ENCODE results near the gene ELP1. TPM values are rescaled to one million over a fixed set of nuclear protein-coding genes. Genes with fewer than 3 reads are reported as not detected.

ELP1 gene
- total RNA-seq, 1 donor from 2014 or later, result 32.7 TPM

GRCh38 chr9:108837530-108837929 is 96.4 kb downstream of the ELP1 start:
- intact Hi-C loops (cut with micrococcal nuclease), result no loop called here
- Mint-ChIP-seq H3K36me3 (ENCODE audit: low read depth) (no peaks in the 10 kb centered on the region), H3K27me3 (ENCODE audit: low read depth) (no peaks in the 10 kb centered on the region), H3K27ac (no peak overlapping the region), H3K4me1 (ENCODE audit: low read depth) (peaks cover 10% of the 10 kb centered on the region), H3K9me3 (no peaks in the 10 kb centered on the region), H3K4me3 (ENCODE audit: low read depth) (no peak overlapping the region)
- no peak for DNase-seq (ENCODE audit: low spot score)

- H3K9me3 Mint-ChIP-seq, result no peaks in the 10 kb centered on the region
- intact Hi-C loops (cut with micrococcal nuclease), result no loop called here
Measured at GRCh38 chr9:108836781-108837180, 97.1 kb downstream of the ELP1 start.

GRCh38 chr9:108836319-108836718 is 97.6 kb downstream of the ELP1 start:
- intact Hi-C loops (cut with micrococcal nuclease), result no loop called here
- Mint-ChIP-seq H3K27ac (no peak overlapping the region), H3K36me3 (ENCODE audit: low read depth) (no peaks in the 10 kb centered on the region), H3K4me1 (ENCODE audit: low read depth) (peaks cover 6% of the 10 kb centered on the region), H3K9me3 (no peaks in the 10 kb centered on the region), H3K27me3 (ENCODE audit: low read depth) (no peaks in the 10 kb centered on the region), H3K4me3 (ENCODE audit: low read depth) (no peak overlapping the region)
- DNase-seq (ENCODE audit: low spot score), result no peak

More at GRCh38 chr9:108836781-108837180, 97.1 kb downstream of the ELP1 start:
- no peaks in the 10 kb centered on the region for H3K27me3 Mint-ChIP-seq (ENCODE audit: low read depth)
- no peak for DNase-seq (ENCODE audit: low spot score)
- no peak overlapping the region for H3K27ac Mint-ChIP-seq
- no peaks in the 10 kb centered on the region for H3K36me3 Mint-ChIP-seq (ENCODE audit: low read depth)
- no peak overlapping the region for H3K4me3 Mint-ChIP-seq (ENCODE audit: low read depth)
- peaks cover 6% of the 10 kb centered on the region for H3K4me1 Mint-ChIP-seq (ENCODE audit: low read depth)

GRCh38 chr9:108835831-108836230 is 98.1 kb downstream of the ELP1 start:
- H3K9me3 Mint-ChIP-seq, result no peaks in the 10 kb centered on the region
- H3K27ac Mint-ChIP-seq, result no peak overlapping the region
- DNase-seq (ENCODE audit: low spot score), result no peak
- intact Hi-C loops (cut with micrococcal nuclease), result no loop called here
- peaks cover 6% of the 10 kb centered on the region for H3K4me1 Mint-ChIP-seq (ENCODE audit: low read depth)
- no peak overlapping the region for H3K4me3 Mint-ChIP-seq (ENCODE audit: low read depth)
- H3K27me3 Mint-ChIP-seq (ENCODE audit: low read depth), result no peaks in the 10 kb centered on the region
- no peaks in the 10 kb centered on the region for H3K36me3 Mint-ChIP-seq (ENCODE audit: low read depth)

- no peak for DNase-seq (ENCODE audit: low spot score)
- Mint-ChIP-seq H3K36me3 (ENCODE audit: low read depth) (no peaks in the 10 kb centered on the region), H3K4me3 (ENCODE audit: low read depth) (no peak overlapping the region), H3K4me1 (ENCODE audit: low read depth) (peaks cover 6% of the 10 kb centered on the region), H3K27ac (no peak overlapping the region), H3K27me3 (ENCODE audit: low read depth) (no peaks in the 10 kb centered on the region), H3K9me3 (no peaks in the 10 kb centered on the region)
- intact Hi-C loops (cut with micrococcal nuclease), result no loop called here
Measured at GRCh38 chr9:108834959-108835665, 98.8 kb downstream of the ELP1 start.

GRCh38 chr9:108832179-108832500 is 101.8 kb downstream of the ELP1 start:
- no peaks in the 10 kb centered on the region for H3K27me3 Mint-ChIP-seq (ENCODE audit: low read depth)
- no peaks in the 10 kb centered on the region for H3K9me3 Mint-ChIP-seq
- H3K36me3 Mint-ChIP-seq (ENCODE audit: low read depth), result no peaks in the 10 kb centered on the region
- DNase-seq (ENCODE audit: low spot score), result no peak
- H3K27ac Mint-ChIP-seq, result no peak overlapping the region
- H3K4me3 Mint-ChIP-seq (ENCODE audit: low read depth), result no peak overlapping the region
- peaks cover 6% of the 10 kb centered on the region for H3K4me1 Mint-ChIP-seq (ENCODE audit: low read depth)
- intact Hi-C loops (cut with micrococcal nuclease), result no loop called here

- H3K9me3 Mint-ChIP-seq, result no peaks in the 10 kb centered on the region
- H3K27ac Mint-ChIP-seq, result no peak overlapping the region
Measured at GRCh38 chr9:108831496-108832178, 102.3 kb downstream of the ELP1 start.

GRCh38 chr9:108830272-108830671 is 103.7 kb downstream of the ELP1 start:
- Mint-ChIP-seq H3K4me3 (ENCODE audit: low read depth) (no peak overlapping the region), H3K27me3 (ENCODE audit: low read depth) (no peaks in the 10 kb centered on the region), H3K9me3 (no peaks in the 10 kb centered on the region), H3K36me3 (ENCODE audit: low read depth) (no peaks in the 10 kb centered on the region), H3K27ac (no peak overlapping the region), H3K4me1 (ENCODE audit: low read depth) (peaks cover 5% of the 10 kb centered on the region)
- DNase-seq (ENCODE audit: low spot score), result no peak
- intact Hi-C loops (cut with micrococcal nuclease), result no loop called here

More at GRCh38 chr9:108831496-108832178, 102.3 kb downstream of the ELP1 start:
- H3K4me3 Mint-ChIP-seq (ENCODE audit: low read depth), result no peak overlapping the region
- no peaks in the 10 kb centered on the region for H3K27me3 Mint-ChIP-seq (ENCODE audit: low read depth)
- no peak for DNase-seq (ENCODE audit: low spot score)
- no peaks in the 10 kb centered on the region for H3K36me3 Mint-ChIP-seq (ENCODE audit: low read depth)
- H3K4me1 Mint-ChIP-seq (ENCODE audit: low read depth), result peaks cover 6% of the 10 kb centered on the region
- intact Hi-C loops (cut with micrococcal nuclease), result no loop called here

- H3K27me3 Mint-ChIP-seq (ENCODE audit: low read depth), result no peaks in the 10 kb centered on the region
- intact Hi-C loops (cut with micrococcal nuclease), result no loop called here
- no peak overlapping the region for H3K27ac Mint-ChIP-seq
- no peaks in the 10 kb centered on the region for H3K36me3 Mint-ChIP-seq (ENCODE audit: low read depth)
- no peak for DNase-seq (ENCODE audit: low spot score)
- H3K4me1 Mint-ChIP-seq (ENCODE audit: low read depth), result no peaks in the 10 kb centered on the region
- H3K4me3 Mint-ChIP-seq (ENCODE audit: low read depth), result no peak overlapping the region
- peaks cover 15% of the 10 kb centered on the region for H3K9me3 Mint-ChIP-seq
Measured at GRCh38 chr9:108823829-108824228, 110.1 kb downstream of the ELP1 start.

Other genes starting within 250 kb of the ELP1 start
- gene ACTL7B, start 78.1 kb downstream of the ELP1 start, total RNA-seq, result 0.11 TPM in 1 of 2 replicates, not detected in the other
- not detected in 2 replicates for gene ACTL7A, start 71.9 kb downstream of the ELP1 start, total RNA-seq
- 11.6 and 12.2 TPM in 2 replicates for gene ABITRAM, start 276 bp upstream of the ELP1 start, total RNA-seq
- gene CTNNAL1, start 79.4 kb upstream of the ELP1 start, total RNA-seq, result 19.8 and 21.6 TPM in 2 replicates
- 24.0 and 25.8 TPM in 2 replicates for gene TMEM245, start 185.8 kb upstream of the ELP1 start, total RNA-seq
- gene FRRS1L, start 233.1 kb upstream of the ELP1 start, total RNA-seq, result not detected in 2 replicates

Data from activated T-helper 2 cell treated with anti-CD3 and anti-CD28 coated beads, Interferon-gamma antibody, Interleukin-2, Interleukin-4, amounts not matched to agents 10 μg/mL and 5 μg/mL and 100 μg/mL, durations not matched to agents 14 hours and 24 hours and 36 hours (primary cell).